KOPT-K1 (cell line): Measurements from ENCODE around the gene VLDLR.
"Not testable (repeated sequence)": the region's sequence is repeated elsewhere in the genome, so short reads cannot be mapped to it uniquely, and the experiment has no call there.

Experiments used
- H3K27ac ChIP-seq: fragments of 200-600 bp; sonication (generic); 2 replicates; pipeline ENCODE4 v1.5.1; 2016; ENCODE audit warnings: antibody characterized with exemption, mild to moderate bottlenecking, low read depth, low read length; ENCODE audit not compliant: poor library complexity, severe bottlenecking
- H3K36me3 ChIP-seq: fragments of 200-600 bp; sonication (generic); 2 replicates; pipeline ENCODE4 v1.5.1; 2017; ENCODE audit warnings: antibody characterized with exemption, mild to moderate bottlenecking, low read length, moderate library complexity; ENCODE audit not compliant: insufficient read depth
- H3K9me3 ChIP-seq: fragments of 200-600 bp; sonication (generic); 2 replicates; pipeline ENCODE4 v1.5.1; 2017; ENCODE audit warnings: antibody characterized with exemption, low read length, mild to moderate bottlenecking; ENCODE audit not compliant: insufficient read depth, poor library complexity, severe bottlenecking

Gene VLDLR

GRCh38 chr9:2700398-2700797 lies 78.8 kb downstream of the VLDLR start:
- Histone ChIP-seq H3K9me3 (no peaks in the 10 kb centered on the region), H3K27ac (no peak overlapping the region), H3K36me3 (no peaks in the 10 kb centered on the region)

GRCh38 chr9:2700909-2701550 lies 79.4 kb downstream of the VLDLR start:
- no peaks in the 10 kb centered on the region for H3K36me3 ChIP-seq
- H3K27ac ChIP-seq = no peak overlapping the region
- H3K9me3 ChIP-seq = no peaks in the 10 kb centered on the region

- no peak overlapping the region for H3K27ac ChIP-seq
- no peaks in the 10 kb centered on the region for H3K9me3 ChIP-seq
- H3K36me3 ChIP-seq = no peaks in the 10 kb centered on the region
These were observed 82.9 kb downstream of the VLDLR start for GRCh38 chr9:2704504-2704903.

- H3K9me3 ChIP-seq, H3K27ac ChIP-seq, H3K36me3 ChIP-seq: not testable (repeated sequence)
These were observed 85.7 kb downstream of the VLDLR start for GRCh38 chr9:2707256-2707655.
